WI38 (cell line): ENCODE data around the gene IL4R.

Experiments
- H3K4me3 ChIP-seq: 2 replicates; pipeline ENCODE4 v1.5.1; 2011; ENCODE audit warnings: low read depth, mild to moderate bottlenecking, control low read depth, low read length
- TF ChIP-seq, protein P1 (sequence below): IDR thresholded peaks from 2 replicates; pipeline ENCODE4 v1.5.1; 2012; ENCODE audit warnings: low read depth, mild to moderate bottlenecking, control low read depth, low read length

Gene IL4R

DNA sequence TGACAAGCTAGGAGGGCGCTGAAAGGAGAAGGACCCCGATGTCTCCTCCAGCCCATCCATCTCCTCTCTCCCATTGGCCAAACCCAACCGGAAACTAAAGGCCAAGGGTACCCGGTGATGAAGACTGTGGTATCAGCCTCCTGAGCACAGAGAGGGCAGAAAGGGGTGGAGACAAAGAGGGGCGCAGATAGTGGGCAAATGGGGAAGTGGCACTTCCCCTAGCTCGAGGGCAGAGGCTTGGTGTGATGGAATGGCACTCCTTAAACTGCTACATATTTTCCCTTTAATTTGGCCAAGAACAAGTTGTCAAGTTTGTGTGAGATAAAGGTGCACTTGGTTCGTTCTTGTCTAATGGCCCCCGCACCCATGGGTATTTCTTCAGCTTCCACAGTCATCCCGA is 27.8 kb downstream of the IL4R start:
- TF ChIP-seq, protein P1, sequence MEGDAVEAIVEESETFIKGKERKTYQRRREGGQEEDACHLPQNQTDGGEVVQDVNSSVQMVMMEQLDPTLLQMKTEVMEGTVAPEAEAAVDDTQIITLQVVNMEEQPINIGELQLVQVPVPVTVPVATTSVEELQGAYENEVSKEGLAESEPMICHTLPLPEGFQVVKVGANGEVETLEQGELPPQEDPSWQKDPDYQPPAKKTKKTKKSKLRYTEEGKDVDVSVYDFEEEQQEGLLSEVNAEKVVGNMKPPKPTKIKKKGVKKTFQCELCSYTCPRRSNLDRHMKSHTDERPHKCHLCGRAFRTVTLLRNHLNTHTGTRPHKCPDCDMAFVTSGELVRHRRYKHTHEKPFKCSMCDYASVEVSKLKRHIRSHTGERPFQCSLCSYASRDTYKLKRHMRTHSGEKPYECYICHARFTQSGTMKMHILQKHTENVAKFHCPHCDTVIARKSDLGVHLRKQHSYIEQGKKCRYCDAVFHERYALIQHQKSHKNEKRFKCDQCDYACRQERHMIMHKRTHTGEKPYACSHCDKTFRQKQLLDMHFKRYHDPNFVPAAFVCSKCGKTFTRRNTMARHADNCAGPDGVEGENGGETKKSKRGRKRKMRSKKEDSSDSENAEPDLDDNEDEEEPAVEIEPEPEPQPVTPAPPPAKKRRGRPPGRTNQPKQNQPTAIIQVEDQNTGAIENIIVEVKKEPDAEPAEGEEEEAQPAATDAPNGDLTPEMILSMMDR = no peak
- H3K4me3 ChIP-seq = no peak overlapping the region

DNA sequence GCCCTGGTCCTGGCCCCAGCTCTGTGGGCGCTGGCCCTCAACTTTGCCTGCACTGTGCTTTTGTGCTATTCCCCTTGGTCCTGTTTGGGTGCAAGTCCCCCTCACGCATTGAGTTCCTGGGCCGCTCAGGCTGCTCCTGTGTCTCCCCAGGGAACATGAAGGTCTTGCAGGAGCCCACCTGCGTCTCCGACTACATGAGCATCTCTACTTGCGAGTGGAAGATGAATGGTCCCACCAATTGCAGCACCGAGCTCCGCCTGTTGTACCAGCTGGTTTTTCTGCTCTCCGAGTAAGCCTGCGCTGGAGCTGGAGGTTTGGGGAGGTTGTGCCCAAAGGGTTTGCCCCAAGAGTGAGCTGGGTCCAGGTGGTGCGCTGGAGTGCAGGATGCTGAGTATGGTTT is 28.2 kb downstream of the IL4R start:
- H3K4me3 ChIP-seq = no peak overlapping the region
- TF ChIP-seq, protein P1 = no peak

DNA sequence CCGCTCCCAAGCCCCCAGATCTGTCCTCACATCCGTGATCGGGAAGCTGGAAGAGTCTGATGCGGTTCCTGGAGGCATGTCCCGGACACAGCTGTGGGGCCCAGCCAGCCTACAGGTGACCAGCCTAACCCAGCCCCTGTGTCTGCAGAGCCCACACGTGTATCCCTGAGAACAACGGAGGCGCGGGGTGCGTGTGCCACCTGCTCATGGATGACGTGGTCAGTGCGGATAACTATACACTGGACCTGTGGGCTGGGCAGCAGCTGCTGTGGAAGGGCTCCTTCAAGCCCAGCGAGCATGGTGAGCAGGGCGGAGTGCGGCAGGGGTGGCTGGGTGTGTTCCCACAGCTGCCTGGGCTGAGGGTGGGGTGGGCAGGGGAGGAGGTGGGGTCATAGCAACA is 30.9 kb downstream of the IL4R start:
- TF ChIP-seq, protein P1 = no peak

DNA sequence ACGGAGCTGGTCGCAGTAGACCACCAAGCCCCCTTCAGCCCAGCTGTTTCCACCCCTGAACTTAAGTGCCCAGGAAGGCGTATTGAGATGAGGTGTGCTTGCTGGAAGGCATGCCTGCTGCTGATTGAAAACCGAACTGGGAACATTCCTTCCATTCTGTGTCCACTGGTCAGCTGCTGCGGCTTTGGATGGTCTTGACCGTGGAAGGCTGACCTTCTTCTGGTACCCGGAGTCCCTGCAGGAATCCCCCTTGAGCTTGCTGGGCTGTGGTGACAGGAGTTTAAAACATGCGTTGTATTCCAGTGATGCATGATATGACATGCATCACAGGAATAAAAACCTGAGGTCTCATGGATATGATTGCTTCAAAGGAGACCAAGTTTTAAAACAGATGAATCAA is 31.4 kb downstream of the IL4R start:
- no peak overlapping the region for H3K4me3 ChIP-seq
- TF ChIP-seq, protein P1 = no peak

More for the DNA sequence above, 30.9 kb downstream of the IL4R start:
- H3K4me3 ChIP-seq = no peak overlapping the region

DNA sequence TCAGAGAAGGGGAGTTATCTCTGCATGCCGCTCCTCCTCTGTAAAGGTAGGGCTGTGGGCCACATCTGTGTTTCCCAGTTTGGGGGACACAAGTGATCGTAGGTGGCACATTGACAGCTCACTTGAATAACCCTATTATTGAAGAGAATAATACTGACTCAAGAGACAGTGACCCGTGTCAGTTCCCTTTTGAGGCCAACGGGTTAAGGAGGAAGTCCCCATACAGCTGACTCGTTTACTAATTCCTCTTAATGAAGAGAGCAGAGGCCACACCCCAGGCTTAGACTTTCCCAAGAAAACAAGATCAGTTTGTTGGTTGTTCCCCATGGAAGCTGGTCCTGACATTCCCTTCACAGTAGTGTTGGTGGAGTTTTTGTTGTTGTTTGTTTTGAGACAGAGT is 33.0 kb downstream of the IL4R start:
- H3K4me3 ChIP-seq = no peak overlapping the region
- TF ChIP-seq, protein P1 = no peak

DNA sequence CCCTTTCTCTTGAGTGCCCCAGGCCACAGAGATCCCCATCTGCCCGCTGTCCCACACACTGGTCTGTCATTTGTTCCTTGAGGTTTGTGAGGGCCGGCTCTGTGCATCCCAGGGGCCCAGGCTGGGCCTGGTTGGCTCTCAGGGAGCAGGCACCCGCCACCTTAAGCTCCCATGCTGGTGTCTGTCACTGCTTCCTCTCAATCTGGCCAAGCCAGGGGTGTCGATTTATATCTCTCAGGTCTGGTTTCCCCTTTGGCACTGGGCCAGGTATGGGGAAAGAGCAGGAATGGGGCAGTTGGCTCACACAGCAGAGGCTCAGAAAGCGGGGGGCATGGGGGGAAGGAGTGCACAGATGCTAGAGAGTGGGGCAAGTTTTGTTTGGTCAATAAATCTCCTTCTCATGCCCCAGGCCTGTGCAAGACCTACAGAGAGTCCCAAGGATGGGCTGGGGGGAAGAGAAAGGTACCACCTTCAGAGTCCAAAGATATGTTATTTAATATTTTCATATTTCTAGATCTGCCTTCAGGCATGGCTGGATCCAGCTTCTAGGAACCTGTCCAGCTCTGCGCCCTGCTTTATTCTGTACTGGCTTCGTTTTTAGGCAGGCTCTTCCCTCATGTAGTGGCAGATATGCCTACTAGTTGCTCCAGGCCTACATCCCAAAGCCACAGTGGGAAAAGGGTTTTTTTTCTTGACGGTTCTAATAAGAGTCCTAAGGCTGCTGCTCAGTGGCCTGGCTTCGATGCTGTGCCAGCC is 34.3 kb downstream of the IL4R start:
- TF ChIP-seq, protein P1 = no peak
- H3K4me3 ChIP-seq = no peak overlapping the region

DNA sequence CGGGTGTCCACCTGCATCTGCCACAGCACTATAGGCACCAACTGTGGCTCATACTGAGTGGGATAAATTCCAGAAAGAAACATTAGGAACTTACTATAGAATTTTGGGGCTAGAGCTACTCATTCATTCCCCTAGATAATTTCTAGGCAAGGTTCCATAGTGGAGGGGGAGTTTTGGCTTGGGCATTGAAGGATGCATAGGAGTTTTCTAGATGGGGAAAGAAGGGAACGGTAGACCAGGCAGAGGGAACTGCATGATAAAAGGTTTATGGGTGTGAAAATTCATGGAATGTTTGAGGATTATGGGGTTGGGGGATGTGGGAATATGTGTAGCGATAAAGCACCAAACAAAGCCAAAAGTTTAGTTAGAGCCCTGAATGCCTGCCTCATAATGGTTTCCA is 35.5 kb downstream of the IL4R start:
- no peak overlapping the region for H3K4me3 ChIP-seq
- TF ChIP-seq, protein P1 = no peak
